Activated CD8-positive, alpha-beta T cell treated with anti-CD3 and anti-CD28 coated beads for 36 hours (primary cell): Measurements from ENCODE around the gene TCEANC2. TPM values are rescaled to one million over a fixed set of nuclear protein-coding genes. Genes with fewer than 3 reads are reported as not detected.

ENCODE experiments used
- ATAC-seq: fragments of 200-7000 bp; cut with Tn5 transposase; one replicate; pipeline ENCODE4 v1.10.0; 2021; ENCODE audit warnings: mild to moderate bottlenecking, moderate library complexity
- CTCF ChIA-PET: fragments of 350-600 bp; sonication (Branson Sonifier 250); formaldehyde crosslinking; loops from one replicate; lab custom pipeline; 2021; ENCODE audit warnings: antibody characterized with exemption; lab: Charles Lee
- POLR2A ChIA-PET: fragments of 350-600 bp; sonication (Branson Sonifier 250); formaldehyde crosslinking; loops from one replicate; lab custom pipeline; 2021; ENCODE audit warnings: antibody characterized with exemption; lab: Charles Lee
- DNase-seq: peaks from one replicate; pipeline ENCODE4 v3.0.0-alpha.2; 2020
- H3K27ac Mint-ChIP-seq: one replicate; pipeline ENCODE4 v1.8.0; 2021; ENCODE audit warnings: mild to moderate bottlenecking, mixed read lengths
- H3K27me3 Mint-ChIP-seq: one replicate; pipeline ENCODE4 v1.8.0; 2021; ENCODE audit warnings: mixed read lengths
- H3K36me3 Mint-ChIP-seq: one replicate; pipeline ENCODE4 v1.8.0; 2021; ENCODE audit warnings: low read depth, mixed read lengths
- H3K4me1 Mint-ChIP-seq: one replicate; pipeline ENCODE4 v1.8.0; 2021; ENCODE audit warnings: low read depth, mixed read lengths
- H3K4me3 Mint-ChIP-seq: one replicate; pipeline ENCODE4 v1.8.0; 2021; ENCODE audit warnings: mild to moderate bottlenecking, moderate library complexity, mixed read lengths
- H3K9me3 Mint-ChIP-seq: one replicate; pipeline ENCODE4 v1.8.0; 2021; ENCODE audit warnings: mixed read lengths
- intact Hi-C: fragments of 100-400 bp; cut with micrococcal nuclease; formaldehyde crosslinking; loops from one replicate; pipeline ENCODE4 v1.10.0; 2022
- total RNA-seq, 2 experiments: library from RNA; stranded (reverse); gene quantifications; one replicate each; pipeline ENCODE4 v1.2.3, GENCODE V29; 2021
- TF ChIP-seq, protein P1 (sequence below): fragments of 200-600 bp; IDR thresholded peaks from one replicate; pipeline ENCODE4 v1.8.0; 2022; ENCODE audit warnings: antibody characterized with exemption, mild to moderate bottlenecking

Gene TCEANC2
- total RNA-seq, 2 experiments from 2014 or later, result 11.1 to 11.2 TPM

DNA sequence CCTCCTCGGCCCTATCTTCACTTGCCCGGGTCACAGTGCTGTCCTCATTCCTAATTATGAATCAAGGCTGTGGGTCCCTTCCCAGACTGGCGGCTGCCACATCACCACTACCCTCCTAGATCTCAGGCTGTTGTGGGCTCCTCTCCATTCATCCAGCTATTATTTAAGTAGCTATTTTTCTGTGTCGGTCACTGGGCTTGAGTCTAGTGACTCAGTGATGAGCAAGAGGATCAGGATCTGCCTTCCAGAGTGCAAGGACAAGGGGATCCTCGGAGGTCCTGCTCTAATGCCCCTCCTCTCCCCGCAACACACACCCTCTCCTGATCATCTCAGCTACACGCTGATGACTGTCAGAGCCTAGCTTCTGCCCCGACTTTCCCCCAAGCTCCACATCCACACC, 65.3 kb downstream of the TCEANC2 start:
- intact Hi-C loops, result no loop called here
- ATAC-seq (no peak), DNase-seq (no peak)
- TF ChIP-seq, protein P1, sequence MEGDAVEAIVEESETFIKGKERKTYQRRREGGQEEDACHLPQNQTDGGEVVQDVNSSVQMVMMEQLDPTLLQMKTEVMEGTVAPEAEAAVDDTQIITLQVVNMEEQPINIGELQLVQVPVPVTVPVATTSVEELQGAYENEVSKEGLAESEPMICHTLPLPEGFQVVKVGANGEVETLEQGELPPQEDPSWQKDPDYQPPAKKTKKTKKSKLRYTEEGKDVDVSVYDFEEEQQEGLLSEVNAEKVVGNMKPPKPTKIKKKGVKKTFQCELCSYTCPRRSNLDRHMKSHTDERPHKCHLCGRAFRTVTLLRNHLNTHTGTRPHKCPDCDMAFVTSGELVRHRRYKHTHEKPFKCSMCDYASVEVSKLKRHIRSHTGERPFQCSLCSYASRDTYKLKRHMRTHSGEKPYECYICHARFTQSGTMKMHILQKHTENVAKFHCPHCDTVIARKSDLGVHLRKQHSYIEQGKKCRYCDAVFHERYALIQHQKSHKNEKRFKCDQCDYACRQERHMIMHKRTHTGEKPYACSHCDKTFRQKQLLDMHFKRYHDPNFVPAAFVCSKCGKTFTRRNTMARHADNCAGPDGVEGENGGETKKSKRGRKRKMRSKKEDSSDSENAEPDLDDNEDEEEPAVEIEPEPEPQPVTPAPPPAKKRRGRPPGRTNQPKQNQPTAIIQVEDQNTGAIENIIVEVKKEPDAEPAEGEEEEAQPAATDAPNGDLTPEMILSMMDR, result no peak
- peaks cover 8% of the 10 kb centered on the region for H3K4me1 Mint-ChIP-seq
- H3K4me3 Mint-ChIP-seq, result no peak overlapping the region
- no peak overlapping the region for H3K27ac Mint-ChIP-seq
- ChIA-PET CTCF (interaction anchor here (1.1 to 1.3 kb wide), 2 partner anchors 37 to 38 kb away, joined by 3 read pairs; no protein-coding TSS in a partner anchor), POLR2A (interaction anchor here (0.6 to 1.0 kb wide), 2 partner anchors 43 to 384 kb away, joined by 3 read pairs; no protein-coding TSS in a partner anchor)
- H3K36me3 Mint-ChIP-seq, result no peaks in the 10 kb centered on the region
- no peaks in the 10 kb centered on the region for H3K9me3 Mint-ChIP-seq
- peaks cover 3% of the 10 kb centered on the region for H3K27me3 Mint-ChIP-seq

GRCh38 chr1:54120018-54120697, 66.8 kb downstream of the TCEANC2 start:
- Mint-ChIP-seq H3K27me3 (peaks cover 3% of the 10 kb centered on the region), H3K9me3 (no peaks in the 10 kb centered on the region), H3K27ac (no peak overlapping the region), H3K4me1 (peaks cover 8% of the 10 kb centered on the region), H3K36me3 (no peaks in the 10 kb centered on the region), H3K4me3 (no peak overlapping the region)
- ATAC-seq (no peak), DNase-seq (no peak)
- CTCF ChIA-PET, result interaction anchor here (3.1 kb wide), 1 partner anchor 8 kb away, joined by 19 read pairs; no protein-coding TSS in a partner anchor
- intact Hi-C loops, result loop anchor here (10.0 kb wide), 1 partner anchor 365 kb away; no protein-coding TSS in a partner anchor
- POLR2A ChIA-PET, result no interaction called here
- TF ChIP-seq, protein P1, result no peak

GRCh38 chr1:54120698-54121481, 67.5 kb downstream of the TCEANC2 start:
- DNase-seq, result no peak
- POLR2A ChIA-PET, result interaction anchor here (0.6 kb wide), 2 partner anchors 368 to 766 kb away, joined by 3 read pairs; partner anchors contain the start of gene DHCR24
- no peak overlapping the region for H3K4me3 Mint-ChIP-seq

GRCh38 chr1:54121482-54122134, 68.2 kb downstream of the TCEANC2 start:
- TF ChIP-seq, protein P1, result peak; percentile 78
- intact Hi-C loops, result loop anchor here (10.0 kb wide), 1 partner anchor 363 kb away; no protein-coding TSS in a partner anchor
- Mint-ChIP-seq H3K36me3 (no peaks in the 10 kb centered on the region), H3K9me3 (no peaks in the 10 kb centered on the region), H3K27me3 (peaks cover 3% of the 10 kb centered on the region), H3K4me3 (no peak overlapping the region), H3K27ac (no peak overlapping the region), H3K4me1 (peaks cover 8% of the 10 kb centered on the region)
- ChIA-PET CTCF (interaction anchor here (1.3 to 3.2 kb wide), 4 partner anchors 9 to 371 kb away, joined by 3 to 19 read pairs (median 9); no protein-coding TSS in a partner anchor), POLR2A (interaction anchor here (0.6 kb wide), 2 partner anchors 367 to 766 kb away, joined by 3 read pairs; partner anchors contain the start of gene DHCR24)
- DNase-seq (peak; percentile 79), ATAC-seq (peak; percentile 94)

More at GRCh38 chr1:54120698-54121481, 67.5 kb downstream of the TCEANC2 start:
- peaks cover 8% of the 10 kb centered on the region for H3K4me1 Mint-ChIP-seq
- H3K27ac Mint-ChIP-seq, result no peak overlapping the region
- ATAC-seq, result no peak
- no peaks in the 10 kb centered on the region for H3K9me3 Mint-ChIP-seq
- TF ChIP-seq, protein P1, result no peak
- intact Hi-C loops, result loop anchor here (10.0 kb wide), 1 partner anchor 364 kb away; no protein-coding TSS in a partner anchor
- peaks cover 3% of the 10 kb centered on the region for H3K27me3 Mint-ChIP-seq
- CTCF ChIA-PET, result interaction anchor here (1.3 to 3.2 kb wide), 4 partner anchors 9 to 372 kb away, joined by 3 to 19 read pairs (median 9); no protein-coding TSS in a partner anchor
- H3K36me3 Mint-ChIP-seq, result no peaks in the 10 kb centered on the region
